Lower leg skin (tissue), 3 donors: ENCODE data around the gene BCAP31.

ENCODE experiments used
- POLR2A ChIP-seq, 2 donors: fragments of 450-650 bp; IDR thresholded peaks; one replicate each; pipeline ENCODE4 v1.6.1; 2016 to 2017; ENCODE audit warnings: antibody characterized with exemption in 2 of 2, mild to moderate bottlenecking in 1 of 2, moderate library complexity in 1 of 2
- TF ChIP-seq, protein P1 (sequence below), 3 donors: fragments of 450-650 bp; IDR thresholded peaks; one replicate each; pipeline ENCODE4 v1.5.1; 2016; ENCODE audit warnings: antibody characterized with exemption in 3 of 3, mild to moderate bottlenecking in 3 of 3, moderate library complexity in 2 of 3

DNA sequence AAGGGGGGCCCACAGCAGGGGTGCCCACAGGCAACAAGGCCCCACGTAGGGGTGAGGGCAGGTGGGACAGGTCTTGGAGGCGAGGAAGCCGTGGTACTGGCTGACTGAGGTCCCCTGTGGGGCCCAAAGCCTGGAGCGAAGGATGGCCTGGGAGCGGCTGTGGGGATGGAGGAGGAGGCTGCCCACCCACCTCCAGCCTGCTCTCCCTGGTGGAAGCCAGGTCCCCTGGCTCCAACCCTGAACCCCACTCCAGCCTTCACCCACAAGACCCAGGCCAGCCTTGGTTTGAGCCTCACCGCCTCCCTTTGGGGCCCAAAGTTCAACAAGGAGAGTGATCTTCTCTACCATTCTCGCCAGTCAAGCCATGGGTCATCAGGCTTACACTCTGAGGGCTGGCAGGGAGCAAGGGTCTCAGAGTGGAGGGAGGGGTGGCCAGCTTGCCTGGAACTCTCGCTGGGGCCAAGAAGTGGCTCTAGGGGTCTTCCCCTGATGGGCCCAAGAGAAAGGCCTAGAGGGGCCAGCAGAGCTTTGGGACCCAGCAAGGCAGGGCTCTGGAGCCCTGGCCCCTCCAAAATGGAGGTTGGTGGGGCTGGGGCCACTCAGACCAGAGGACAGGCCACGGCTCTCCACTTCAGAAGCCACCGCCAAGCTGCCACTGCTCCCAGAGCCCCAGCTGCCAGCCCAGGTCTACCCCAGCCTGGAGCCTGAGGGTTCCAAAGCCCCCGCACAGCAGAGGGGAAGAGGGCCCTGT, 55.6 kb downstream of the BCAP31 start:
- TF ChIP-seq, protein P1, sequence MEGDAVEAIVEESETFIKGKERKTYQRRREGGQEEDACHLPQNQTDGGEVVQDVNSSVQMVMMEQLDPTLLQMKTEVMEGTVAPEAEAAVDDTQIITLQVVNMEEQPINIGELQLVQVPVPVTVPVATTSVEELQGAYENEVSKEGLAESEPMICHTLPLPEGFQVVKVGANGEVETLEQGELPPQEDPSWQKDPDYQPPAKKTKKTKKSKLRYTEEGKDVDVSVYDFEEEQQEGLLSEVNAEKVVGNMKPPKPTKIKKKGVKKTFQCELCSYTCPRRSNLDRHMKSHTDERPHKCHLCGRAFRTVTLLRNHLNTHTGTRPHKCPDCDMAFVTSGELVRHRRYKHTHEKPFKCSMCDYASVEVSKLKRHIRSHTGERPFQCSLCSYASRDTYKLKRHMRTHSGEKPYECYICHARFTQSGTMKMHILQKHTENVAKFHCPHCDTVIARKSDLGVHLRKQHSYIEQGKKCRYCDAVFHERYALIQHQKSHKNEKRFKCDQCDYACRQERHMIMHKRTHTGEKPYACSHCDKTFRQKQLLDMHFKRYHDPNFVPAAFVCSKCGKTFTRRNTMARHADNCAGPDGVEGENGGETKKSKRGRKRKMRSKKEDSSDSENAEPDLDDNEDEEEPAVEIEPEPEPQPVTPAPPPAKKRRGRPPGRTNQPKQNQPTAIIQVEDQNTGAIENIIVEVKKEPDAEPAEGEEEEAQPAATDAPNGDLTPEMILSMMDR (IDR thresholded peaks at IDR 0.05): no peak
- no peak for TF ChIP-seq POLR2A (IDR thresholded peaks at IDR 0.05)
